NCI-H2107 treated with DMSO at 0.1 percent for 48 hours (cell line): Measurements from ENCODE around the gene TBC1D5.

ENCODE experiments used
- DNase-seq: peaks from one replicate; lab custom pipeline; 2025; ENCODE audit not compliant: unreplicated experiment; lab: John Stamatoyannopoulos, UW

Gene TBC1D5

DNA sequence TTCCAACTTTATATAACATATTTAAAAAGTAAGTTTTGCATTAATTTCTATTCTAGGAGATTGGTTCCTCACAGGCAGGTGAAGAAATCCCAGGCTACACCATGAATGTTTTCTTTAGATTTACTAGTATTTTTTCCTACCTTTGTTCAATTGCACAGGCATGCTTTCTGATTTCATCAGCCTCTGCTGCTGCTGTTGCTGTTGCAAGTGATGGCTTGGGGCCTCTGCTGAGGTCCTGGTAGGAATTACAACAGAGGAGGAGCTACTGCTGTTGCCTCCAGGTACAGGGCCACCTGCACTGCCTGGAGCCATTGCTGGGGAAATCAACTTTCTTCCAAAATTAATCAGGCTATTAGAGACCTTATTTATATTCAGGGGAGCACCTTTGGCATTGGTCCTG is 504.4 kb downstream of the TBC1D5 start:
- no peak for DNase-seq

DNA sequence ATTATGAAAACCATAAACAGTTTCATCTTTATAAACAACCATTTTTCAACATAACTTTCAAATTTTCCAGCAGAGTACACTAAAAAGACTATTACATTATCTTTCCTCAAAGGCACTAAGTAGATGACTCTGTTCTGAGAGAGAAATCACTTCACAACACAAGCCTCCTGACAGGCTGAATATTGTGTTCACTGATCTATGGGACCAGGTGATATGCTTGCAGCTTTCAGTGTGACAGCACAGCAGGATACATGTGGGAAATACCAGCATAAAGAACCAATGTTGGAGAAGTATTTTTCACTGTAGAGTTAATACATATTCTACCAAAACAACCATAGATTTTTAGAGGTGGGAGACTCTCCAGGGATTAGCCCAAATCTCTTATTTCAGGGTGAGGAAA is 507.1 kb downstream of the TBC1D5 start:
- no peak for DNase-seq

GRCh38 chr3:17234382-17234781 is 508.0 kb downstream of the TBC1D5 start:
- DNase-seq: no peak

GRCh38 chr3:17233398-17233800 is 509.0 kb downstream of the TBC1D5 start:
- peak; percentile 31 for DNase-seq

- no peak for DNase-seq
Observed at GRCh38 chr3:17232442-17232841, 510.0 kb downstream of the TBC1D5 start.

- DNase-seq: no peak
Observed at GRCh38 chr3:17231537-17232261, 510.7 kb downstream of the TBC1D5 start.

- DNase-seq: no peak
Observed at GRCh38 chr3:17227472-17227871, 515.0 kb downstream of the TBC1D5 start.

- DNase-seq: no peak
Observed at GRCh38 chr3:17221529-17221928, 520.9 kb downstream of the TBC1D5 start.

DNA sequence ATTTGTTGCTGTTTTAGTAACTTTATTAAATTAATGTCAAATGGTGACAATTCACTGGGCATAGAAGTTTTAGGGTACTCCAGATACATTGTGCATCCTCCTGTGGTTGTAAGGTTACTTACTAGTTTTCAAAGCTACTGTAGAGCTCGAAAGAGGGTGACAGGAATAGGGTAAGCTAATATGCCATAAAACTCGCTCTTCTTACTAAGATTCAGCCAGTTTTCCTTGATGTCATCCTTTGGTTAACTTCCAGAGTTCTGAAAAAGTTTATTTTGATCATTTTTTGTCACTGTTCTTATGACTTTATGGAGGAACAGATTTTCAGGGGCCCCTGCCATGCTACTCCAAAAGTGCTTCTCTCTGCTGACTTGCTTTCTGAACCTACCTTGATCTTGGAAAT is 522.8 kb downstream of the TBC1D5 start:
- no peak for DNase-seq

- DNase-seq: no peak
Observed at GRCh38 chr3:17218587-17218986, 523.8 kb downstream of the TBC1D5 start.

- DNase-seq: no peak
Observed at GRCh38 chr3:17217588-17217987, 524.8 kb downstream of the TBC1D5 start.

GRCh38 chr3:17213102-17213501 is 529.3 kb downstream of the TBC1D5 start:
- DNase-seq: no peak

DNA sequence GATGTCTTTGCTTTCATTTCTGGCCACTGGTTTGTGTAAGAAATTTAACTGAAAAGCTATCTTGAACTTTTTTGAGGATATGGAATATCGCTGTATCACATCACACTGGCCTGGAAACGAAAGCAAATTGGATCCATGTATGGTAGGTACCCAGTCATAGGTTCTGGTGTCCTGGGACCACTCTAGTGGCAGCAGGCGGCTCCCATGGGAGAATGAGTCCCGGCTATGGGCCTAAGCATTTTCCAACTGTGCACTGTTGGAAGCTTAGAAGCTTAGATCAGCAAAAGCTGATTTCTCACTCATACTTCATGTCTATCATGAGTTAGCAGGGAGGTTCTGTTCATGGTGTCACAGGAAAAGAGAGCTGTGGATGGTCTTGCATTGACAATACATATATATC is 534.5 kb downstream of the TBC1D5 start:
- DNase-seq: no peak

GRCh38 chr3:17207019-17207418 is 535.4 kb downstream of the TBC1D5 start:
- DNase-seq: no peak

DNA sequence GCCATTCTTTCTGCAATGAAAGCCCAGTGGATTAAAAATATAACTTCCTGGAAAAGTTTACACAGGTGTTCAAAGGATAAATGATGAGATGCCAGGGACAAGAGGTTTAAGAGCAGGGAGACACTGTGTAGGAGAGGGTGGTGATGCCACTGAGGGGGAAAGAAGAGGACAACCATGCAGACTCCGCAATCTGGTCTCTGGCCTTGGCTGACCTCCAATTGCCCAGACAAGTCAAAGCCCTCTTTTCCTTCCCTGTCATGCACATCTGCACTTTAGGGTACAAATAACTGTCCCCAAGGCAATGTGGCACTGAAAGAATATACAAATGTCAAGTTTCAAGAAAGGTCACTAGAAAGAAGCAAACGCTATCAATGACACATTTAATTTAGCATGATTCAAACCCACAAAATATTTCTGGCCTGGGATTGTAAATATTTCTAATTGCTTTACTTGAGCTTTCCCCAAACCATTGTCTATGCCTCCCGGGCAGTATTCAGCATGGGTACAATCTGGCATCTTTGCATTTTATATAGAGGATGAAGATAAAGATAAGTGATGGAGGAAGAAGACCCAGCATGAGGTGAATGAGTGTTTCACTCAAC is 538.3 kb downstream of the TBC1D5 start:
- no peak for DNase-seq

- DNase-seq: no peak
Observed at GRCh38 chr3:17201538-17201937, 540.9 kb downstream of the TBC1D5 start.

GRCh38 chr3:17195856-17196604 is 546.4 kb downstream of the TBC1D5 start:
- no peak for DNase-seq

DNA sequence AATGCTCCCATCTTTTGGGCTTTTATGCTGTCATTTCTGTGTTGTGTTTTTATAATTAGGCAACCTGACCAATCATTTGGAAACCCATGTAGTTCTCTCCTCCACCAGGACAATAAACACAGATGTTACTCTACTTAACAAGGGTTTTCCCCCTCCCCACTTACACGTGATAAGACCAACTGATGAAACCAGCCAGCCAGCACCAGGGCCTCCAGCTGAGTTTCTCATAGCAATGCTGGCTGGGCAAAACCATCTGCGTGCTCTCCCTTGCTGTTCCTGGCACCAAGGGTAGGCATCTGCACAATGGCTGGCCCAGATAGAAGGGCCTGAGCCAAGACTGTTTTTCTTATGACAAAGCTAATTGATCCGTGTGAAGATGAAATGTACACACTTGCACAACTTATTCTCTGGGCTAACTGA is 547.2 kb downstream of the TBC1D5 start:
- no peak for DNase-seq

GRCh38 chr3:17194116-17194515 is 548.3 kb downstream of the TBC1D5 start:
- DNase-seq: no peak

- DNase-seq: no peak
Observed at GRCh38 chr3:17192995-17193394, 549.4 kb downstream of the TBC1D5 start.

GRCh38 chr3:17190353-17191078 is 551.9 kb downstream of the TBC1D5 start:
- no peak for DNase-seq

DNA sequence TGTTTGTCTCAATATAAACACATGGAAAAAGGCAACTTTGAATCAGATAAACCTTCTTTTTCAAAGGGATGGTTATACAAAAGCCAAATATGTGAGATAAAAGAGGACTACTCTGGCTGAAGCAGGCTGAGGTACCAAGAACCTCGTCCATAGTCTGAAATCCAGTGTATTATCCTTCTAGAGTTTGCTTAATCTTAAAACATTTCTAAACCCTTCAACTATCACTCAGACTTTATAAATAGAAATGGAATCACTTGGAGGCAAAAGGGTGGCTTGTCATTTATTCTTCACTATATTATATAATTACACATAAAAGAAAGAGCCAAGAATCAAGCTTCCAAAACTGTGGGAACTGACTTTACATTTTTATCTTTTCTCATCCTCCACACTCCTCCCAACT is 554.1 kb downstream of the TBC1D5 start:
- DNase-seq: no peak
